Gastroesophageal sphincter (tissue), 3 donors: Measurements from ENCODE around the gene TMEM255A.

ENCODE experiments used
- EP300 ChIP-seq: sonication (generic); formaldehyde crosslinking; IDR thresholded peaks from one replicate; pipeline ENCODE4 v1.6.1; 2017; ENCODE audit warnings: antibody characterized with exemption, mild to moderate bottlenecking
- TF ChIP-seq, protein P1 (sequence below), 4 experiments: fragments of 200-600 bp in 2 of 4; fragments of 450-650 bp in 2 of 4; sonication (generic) in 1 of 4; IDR thresholded peaks; one replicate each; pipeline ENCODE4 v1.5.1; 2017 to 2019; ENCODE audit warnings: antibody characterized with exemption in 4 of 4, mild to moderate bottlenecking in 2 of 4, moderate library complexity in 2 of 4

DNA sequence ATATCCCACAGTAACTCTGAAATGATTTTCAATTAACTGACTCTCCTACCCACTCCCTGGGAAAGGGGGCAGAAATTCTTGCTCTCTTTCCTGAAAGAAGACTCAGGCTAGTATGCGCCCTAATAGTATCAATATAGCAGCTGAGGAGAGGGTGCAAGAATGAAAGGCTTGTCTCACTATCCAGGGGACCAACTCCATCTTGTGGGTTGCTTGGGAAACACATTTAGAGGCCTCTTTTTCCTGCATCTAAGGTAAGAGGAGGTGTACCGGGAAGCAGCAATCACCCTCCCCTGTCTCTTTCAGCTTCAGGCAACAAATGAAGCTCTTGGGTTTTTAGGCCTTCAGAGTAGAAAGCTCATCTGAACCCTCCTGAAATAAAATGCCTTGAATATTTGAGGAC, 11.3 kb downstream of the TMEM255A start:
- TF ChIP-seq, protein P1, sequence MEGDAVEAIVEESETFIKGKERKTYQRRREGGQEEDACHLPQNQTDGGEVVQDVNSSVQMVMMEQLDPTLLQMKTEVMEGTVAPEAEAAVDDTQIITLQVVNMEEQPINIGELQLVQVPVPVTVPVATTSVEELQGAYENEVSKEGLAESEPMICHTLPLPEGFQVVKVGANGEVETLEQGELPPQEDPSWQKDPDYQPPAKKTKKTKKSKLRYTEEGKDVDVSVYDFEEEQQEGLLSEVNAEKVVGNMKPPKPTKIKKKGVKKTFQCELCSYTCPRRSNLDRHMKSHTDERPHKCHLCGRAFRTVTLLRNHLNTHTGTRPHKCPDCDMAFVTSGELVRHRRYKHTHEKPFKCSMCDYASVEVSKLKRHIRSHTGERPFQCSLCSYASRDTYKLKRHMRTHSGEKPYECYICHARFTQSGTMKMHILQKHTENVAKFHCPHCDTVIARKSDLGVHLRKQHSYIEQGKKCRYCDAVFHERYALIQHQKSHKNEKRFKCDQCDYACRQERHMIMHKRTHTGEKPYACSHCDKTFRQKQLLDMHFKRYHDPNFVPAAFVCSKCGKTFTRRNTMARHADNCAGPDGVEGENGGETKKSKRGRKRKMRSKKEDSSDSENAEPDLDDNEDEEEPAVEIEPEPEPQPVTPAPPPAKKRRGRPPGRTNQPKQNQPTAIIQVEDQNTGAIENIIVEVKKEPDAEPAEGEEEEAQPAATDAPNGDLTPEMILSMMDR (IDR thresholded peaks at IDR 0.05) = no peak
- TF ChIP-seq EP300 = no peak
